K562 (cell line): ENCODE results near the gene NDST4. TPM values are rescaled to one million over a fixed set of nuclear protein-coding genes. Genes with fewer than 3 reads are reported as not detected.

ENCODE experiments used
- ATAC-seq: fragments of 200-7000 bp; cut with Tn5 transposase; 3 replicates; pipeline ENCODE4 v1.9.1; 2020; ENCODE audit warnings: moderate library complexity
- BruUV-seq: library from RNA; stranded (reverse); fragments of 400-500 nt; replicated peaks from 2 replicates; lab custom pipeline; 2021; lab: Mats Ljungman, UMichigan
- CTCF ChIA-PET: fragments of 300-600 bp; formaldehyde crosslinking; extraction: SDS; loops from one replicate; lab custom pipeline; 2021; ENCODE audit warnings: low intra/inter-chr PET ratio; lab: Yijun Ruan, JAX
- POLR2A ChIA-PET: fragments of 300-600, 350-650 bp; sonication (Branson Sonifier 250); formaldehyde crosslinking; extraction: SDS; loops from one replicate; lab custom pipeline; 2021; ENCODE audit warnings: antibody characterized with exemption, inconsistent platforms; lab: Yijun Ruan, JAX
- DNase-seq, 4 experiments: peaks; one replicate each; pipeline versions ENCODE4 v3.0.0 to v3.0.0-alpha.2; 2011 to 2018; ENCODE audit warnings: low spot score in 3 of 4, mixed read lengths in 3 of 4; ENCODE audit errors: extremely low read depth in 1 of 4
- FAIRE-seq: peaks from 2 replicates; lab custom pipeline; 2011; peaks lifted over from hg19 to GRCh38; lab: Jason Lieb, UNC
- H2AFZ ChIP-seq: 2 replicates; pipeline ENCODE4 v1.6.0; 2011; ENCODE audit warnings: low read depth, low read length, control low read depth, inconsistent platforms
- H3K27ac ChIP-seq: fragments of 200-600 bp; 3 replicates; pipeline ENCODE4 v1.8.0; 2011; ENCODE audit warnings: low read depth, mild to moderate bottlenecking, control low read depth, inconsistent platforms, low read length, moderate library complexity, mixed read lengths; ENCODE audit errors: extremely low read depth
- H3K27me3 ChIP-seq, 2 experiments: fragments of 300-600 bp in 1 of 2; 2 replicates in 1 of 2; 3 replicates in 1 of 2; pipeline versions ENCODE4 v1.6.0 to v1.8.0; 2011; ENCODE audit warnings: inconsistent platforms in 2 of 2, low read length in 2 of 2, mild to moderate bottlenecking in 1 of 2, mixed read lengths in 1 of 2, moderate library complexity in 1 of 2; ENCODE audit not compliant: control insufficient read depth in 2 of 2, insufficient read depth in 2 of 2
- H3K36me3 ChIP-seq: fragments of 300-600 bp; 3 replicates; pipeline ENCODE4 v1.8.0; 2011; ENCODE audit warnings: mild to moderate bottlenecking, low read length, inconsistent platforms; ENCODE audit not compliant: control insufficient read depth, insufficient read depth
- H3K4me1 ChIP-seq, 2 experiments: fragments of 200-600 bp in 1 of 2; replicated peaks in 1 of 2; 2 replicates in 1 of 2; 3 replicates in 1 of 2; pipeline versions ENCODE4 v1.5.1 to v1.8.0; 2011; ENCODE audit warnings: inconsistent platforms in 2 of 2, low read length in 2 of 2, mild to moderate bottlenecking in 1 of 2, mixed read lengths in 1 of 2, moderate library complexity in 1 of 2; ENCODE audit not compliant: control insufficient read depth in 2 of 2, insufficient read depth in 2 of 2
- H3K4me2 ChIP-seq: 2 replicates; pipeline ENCODE4 v1.6.1; 2011; ENCODE audit warnings: low read length, control low read depth, inconsistent platforms, mixed read lengths; ENCODE audit not compliant: insufficient read depth
- H3K4me3 ChIP-seq: fragments of 200-600 bp; sonication (generic), shearing (Covaris generic); 2 replicates; pipeline ENCODE4 v1.5.1; 2016; ENCODE audit warnings: control low read depth, inconsistent platforms
- H3K79me2 ChIP-seq: fragments of 200-600 bp; 3 replicates; pipeline ENCODE4 v1.8.0; 2011; ENCODE audit warnings: low read length, inconsistent platforms; ENCODE audit not compliant: control insufficient read depth, insufficient read depth
- H3K9ac ChIP-seq, 2 experiments: 2 replicates each; pipeline versions ENCODE4 v1.6.0 to v1.6.1; 2011; ENCODE audit warnings: low read depth in 2 of 2, low read length in 2 of 2, control low read depth in 1 of 2, inconsistent platforms in 1 of 2, mild to moderate bottlenecking in 1 of 2, mixed read lengths in 1 of 2; ENCODE audit not compliant: insufficient read depth in 1 of 2
- H3K9me1 ChIP-seq: one replicate; pipeline ENCODE4 v1.6.0; 2011; ENCODE audit warnings: inconsistent platforms, mild to moderate bottlenecking, low read length, moderate library complexity; ENCODE audit not compliant: control insufficient read depth, insufficient read depth
- H3K9me3 ChIP-seq: replicated peaks from 2 replicates; pipeline ENCODE4 v1.5.1; 2011; ENCODE audit warnings: low read depth, low read length, inconsistent platforms; ENCODE audit not compliant: control insufficient read depth, insufficient read depth
- H4K20me1 ChIP-seq: replicated peaks from 2 replicates; pipeline ENCODE4 v1.6.1; 2011; ENCODE audit warnings: low read length, inconsistent platforms, mixed read lengths; ENCODE audit not compliant: control insufficient read depth, insufficient read depth
- CBX3 ChIP-seq, 2 experiments: IDR thresholded peaks; 1 replicate in 1 of 2; 2 replicates in 1 of 2; pipeline ENCODE4 v1.6.1; 2012; ENCODE audit warnings: inconsistent platforms in 2 of 2, low read length in 2 of 2, borderline replicate concordance in 1 of 2, control low read depth in 1 of 2
- CCAR2 ChIP-seq: fragments of 200-400 bp; formaldehyde crosslinking; IDR thresholded peaks from 2 replicates; pipeline ENCODE4 v1.6.1; 2017; ENCODE audit warnings: mild to moderate bottlenecking, low read depth, low read length
- CHCHD3 ChIP-seq: fragments of 250-450 bp; sonication (Bioruptor Pico); IDR thresholded peaks from 2 replicates; pipeline ENCODE4 v2.1.2; 2022; ENCODE audit warnings: mild to moderate bottlenecking
- CHD1 ChIP-seq: fragments of 200-600 bp; sonication (generic); IDR thresholded peaks from one replicate; pipeline ENCODE4 v1.6.1; 2012; ENCODE audit warnings: mild to moderate bottlenecking, moderate library complexity, low read length, inconsistent platforms
- CREM ChIP-seq: IDR thresholded peaks from 2 replicates; pipeline ENCODE4 v1.6.1; 2014; ENCODE audit warnings: antibody characterized with exemption, low read depth
- EZH2 ChIP-seq: IDR thresholded peaks from 2 replicates; pipeline ENCODE4 v1.6.1; 2012; ENCODE audit warnings: low read depth, mild to moderate bottlenecking, inconsistent platforms, low read length, borderline replicate concordance
- FOXM1 ChIP-seq, 2 experiments: fragments of 450-650 bp in 1 of 2; sonication (generic) in 1 of 2; formaldehyde crosslinking in 1 of 2; IDR thresholded peaks; 2 replicates each; pipeline versions ENCODE4 v1.6.1 to v1.9.0; 2017 to 2022; ENCODE audit warnings: low read depth in 2 of 2, mild to moderate bottlenecking in 2 of 2, missing genetic modification reagents in 1 of 2, moderate library complexity in 1 of 2
- KLF1 ChIP-seq: fragments of 450-650 bp; IDR thresholded peaks from 2 replicates; pipeline ENCODE4 v1.6.1; 2016; ENCODE audit warnings: missing genetic modification characterization, missing compliant biosample characterization
- MAFF ChIP-seq: IDR thresholded peaks from 2 replicates; pipeline ENCODE4 v1.6.1; 2012; ENCODE audit warnings: low read length, improper control_type of control experiment
- MEIS2 ChIP-seq: fragments of 450-650 bp; IDR thresholded peaks from 2 replicates; pipeline ENCODE4 v1.6.1; 2014; ENCODE audit warnings: mild to moderate bottlenecking; ENCODE audit not compliant: partially characterized antibody
- NR1H2 ChIP-seq: sonication (generic); formaldehyde crosslinking; IDR thresholded peaks from 2 replicates; pipeline ENCODE4 v1.4.0; 2020; ENCODE audit warnings: mild to moderate bottlenecking, missing genetic modification reagents
- POLR2AphosphoS2 ChIP-seq: IDR thresholded peaks from 2 replicates; pipeline ENCODE4 v1.6.1; 2012; ENCODE audit warnings: low read length, improper control_type of control experiment
- SAP30 ChIP-seq: fragments of 200-600 bp; sonication (generic); IDR thresholded peaks from 2 replicates; pipeline ENCODE4 v1.6.1; 2012; ENCODE audit warnings: borderline replicate concordance, low read depth, mild to moderate bottlenecking, moderate library complexity, low read length, control low read depth, inconsistent platforms; ENCODE audit not compliant: insufficient read depth, poor library complexity, severe bottlenecking
- SMAD2 ChIP-seq: fragments of 150-350 bp; IDR thresholded peaks from 2 replicates; pipeline ENCODE4 v1.6.1; 2014; ENCODE audit warnings: low read depth, mild to moderate bottlenecking, low read length
- SMARCA4 ChIP-seq: fragments of 450-650 bp; IDR thresholded peaks from 2 replicates; pipeline ENCODE4 v1.6.1; 2016
- ZNF280A ChIP-seq: fragments of 450-650 bp; IDR thresholded peaks from 2 replicates; pipeline ENCODE4 v1.6.1; 2018; ENCODE audit warnings: mild to moderate bottlenecking, low read depth; ENCODE audit not compliant: partially characterized antibody
- WGBS: fragments of 100-300 bp; shearing (Covaris generic); methylation state at CpG from one replicate; pipeline ENCODE4 v1.1.6; 2016; ENCODE audit warnings: low coverage, mixed read lengths; ENCODE audit not compliant: insufficient coverage; ENCODE audit errors: missing lambda C conversion rate; 5-methylcytosine and 5-hydroxymethylcytosine counted together
- in situ Hi-C: fragments of 300-500 bp; cut with MboI; formaldehyde crosslinking; loops from 4 replicates; pipeline ENCODE4 v1.15.0; 2018; ENCODE audit warnings: inconsistent platforms, mixed read lengths
- intact Hi-C: fragments of 100-400 bp; cut with micrococcal nuclease; formaldehyde crosslinking; loops from 2 replicates; pipeline ENCODE4 v1.14.2; 2022
- polyA plus RNA-seq, 8 experiments: library from polyadenylated mRNA; depleted of rRNA in 4 of 8; stranded (reverse) in 5 of 8; unstranded in 3 of 8; fragments of >200 nt; fragmentation: Nextera tagmentation in 2 of 8; fragmentation: Illumina TruSeq in 1 of 8; extraction: Ambion mirVana in 2 of 8; extraction: Trizol in 1 of 8; gene quantifications; 2 replicates each; pipeline versions ENCODE4 v1.2.1 to v1.2.3, GENCODE V29; 2011 to 2014; ENCODE audit warnings: inconsistent platforms in 1 of 8, missing spikeins in 1 of 8
- total RNA-seq, 7 experiments: library from RNA; depleted of rRNA in 6 of 7; stranded (reverse); fragments of >200 nt in 6 of 7; fragmentation: Illumina TruSeq in 2 of 7; extraction: Trizol in 2 of 7; gene quantifications; 2 replicates each; pipeline versions ENCODE4 v1.2.1 to v1.2.3, GENCODE V29; 2011 to 2021; ENCODE audit warnings: low replicate concordance in 1 of 7

NDST4 gene
- total and polyA plus RNA-seq, 9 of the 15 experiments (the other 6 are each of a cell fraction or from before 2014, with no cell fraction given), result not detected

GRCh38 chr4:114964026-114964425 lies 149.4 kb downstream of the NDST4 start:
- intact Hi-C loops, result no loop called here
- ChIA-PET POLR2A (no interaction called here), CTCF (no interaction called here)
- no peak for TF ChIP-seq SMAD2
- no peak for TF ChIP-seq CBX3 (IDR thresholded peaks at IDR 0.05; ENCODE audit: borderline replicate concordance in 1 of 2, low read length in 2 of 2)
- no peak for TF ChIP-seq EZH2
- no peak for TF ChIP-seq CHCHD3 (CRISPR knock-in tag)
- TF ChIP-seq NR1H2 (CRISPR knock-in tag), result no peak
- Histone ChIP-seq H3K79me2 (no peaks in the 10 kb centered on the region), H4K20me1 (no peaks in the 10 kb centered on the region), H3K4me2 (no peak overlapping the region), H3K36me3 (no peaks in the 10 kb centered on the region), H3K9me3 (no peaks in the 10 kb centered on the region), H3K4me1 (no peaks in the 10 kb centered on the region), H3K27me3 (no peaks in the 10 kb centered on the region), H3K9me1 (no peaks in the 10 kb centered on the region), H3K27ac (no peak overlapping the region), H3K4me3 (no peak overlapping the region), H3K9ac (no peak overlapping the region), H2AFZ (no peak overlapping the region)
- DNase-seq (no peak), FAIRE-seq (no peak), ATAC-seq (no peak)
- in situ Hi-C loops, result no loop called here
- no TSS peak for BruUV-seq

- no peaks in the 10 kb centered on the region for H3K4me1 ChIP-seq
- no peaks in the 10 kb centered on the region; the same call in 1 of the 2 replicates for H3K9me3 ChIP-seq
- no peaks in the 10 kb centered on the region for H4K20me1 ChIP-seq
- FAIRE-seq (no peak), ATAC-seq (no peak), DNase-seq (no peak)
- no peak overlapping the region for H3K9ac ChIP-seq
- H3K4me2 ChIP-seq, result no peak overlapping the region
- H2AFZ ChIP-seq, result no peak overlapping the region
- H3K36me3 ChIP-seq, result no peaks in the 10 kb centered on the region
- WGBS, result 0% methylated on average over 1 of the region's 1 CpG
- intact Hi-C loops (no loop called here), in situ Hi-C loops (no loop called here)
- no peaks in the 10 kb centered on the region for H3K79me2 ChIP-seq
- H3K9me1 ChIP-seq, result no peaks in the 10 kb centered on the region
- no peak overlapping the region for H3K4me3 ChIP-seq
- BruUV-seq, result no TSS peak
- ChIA-PET CTCF (no interaction called here), POLR2A (no interaction called here)
- no peaks in the 10 kb centered on the region for H3K27me3 ChIP-seq
- no peak overlapping the region for H3K27ac ChIP-seq
- no peak for TF ChIP-seq ZNF280A
- TF ChIP-seq FOXM1 (IDR thresholded peaks at IDR 0.05; ENCODE audit: low read depth), result no peak
- no peak for TF ChIP-seq FOXM1 (CRISPR knock-in tag; IDR thresholded peaks at IDR 0.05; ENCODE audit: low read depth)
- no peak for TF ChIP-seq SMARCA4
- no peak for TF ChIP-seq MAFF
- TF ChIP-seq CCAR2, result no peak
- no peak for TF ChIP-seq POLR2AphosphoS2
- no peak for TF ChIP-seq CHD1
- no peak for TF ChIP-seq MEIS2
- TF ChIP-seq KLF1, result no peak
- TF ChIP-seq SAP30, result no peak
- no peak for TF ChIP-seq CREM
- TF ChIP-seq SMAD2, result no peak
Measured at GRCh38 chr4:114945616-114946015, 167.8 kb downstream of the NDST4 start.
